PC-3 (cell line): ENCODE results near the gene EPHB1. TPM values are rescaled to one million over a fixed set of nuclear protein-coding genes. Genes with fewer than 3 reads are reported as not detected.

Source experiments
- ATAC-seq: fragments of 200-7000 bp; cut with Tn5 transposase; 2 replicates; pipeline ENCODE4 v1.9.1; 2020; ENCODE audit warnings: mild to moderate bottlenecking, moderate library complexity
- BruUV-seq: library from RNA; stranded (reverse); fragments of 400-500 nt; replicated peaks from 2 replicates; lab custom pipeline; 2021; lab: Mats Ljungman, UMichigan
- CTCF ChIA-PET: fragments of 300-600 bp; sonication (Branson Sonifier 250); formaldehyde crosslinking; loops from one replicate; lab custom pipeline; 2022; ENCODE audit warnings: antibody characterized with exemption; lab: Charles Lee
- POLR2A ChIA-PET: fragments of 300-600 bp; sonication (Branson Sonifier 250); formaldehyde crosslinking; loops from one replicate; lab custom pipeline; 2022; ENCODE audit warnings: antibody characterized with exemption; ENCODE audit not compliant: unreplicated experiment; lab: Charles Lee
- DNase-seq: peaks from one replicate; pipeline ENCODE4 v3.0.0-alpha.2; 2015
- H2AFZ ChIP-seq: fragments of 300-600 bp; sonication (generic); 2 replicates; pipeline ENCODE4 v1.6.0; 2016; ENCODE audit warnings: antibody characterized with exemption, low read length
- H3F3A ChIP-seq: fragments of 300-600 bp; sonication (generic); one replicate; pipeline ENCODE4 v1.6.0; 2017; ENCODE audit warnings: antibody characterized with exemption, low read length, control low read depth, mild to moderate bottlenecking; ENCODE audit not compliant: unreplicated experiment
- H3K27ac ChIP-seq: fragments of 300-600 bp; sonication (generic); 2 replicates; pipeline ENCODE4 v1.5.1; 2016; ENCODE audit warnings: mild to moderate bottlenecking, low read length
- H3K27me3 ChIP-seq: fragments of 300-600 bp; sonication (generic); 2 replicates; pipeline ENCODE4 v1.6.1; 2016; ENCODE audit warnings: low read length, mixed read lengths
- H3K36me3 ChIP-seq: fragments of 300-600 bp; sonication (generic); 2 replicates; pipeline ENCODE4 v1.6.1; 2016; ENCODE audit warnings: low read depth, mixed run types, low read length, mixed read lengths
- H3K4me1 ChIP-seq: fragments of 300-600 bp; sonication (generic); 2 replicates; pipeline ENCODE4 v1.5.1; 2016; ENCODE audit warnings: low read length; ENCODE audit not compliant: insufficient read depth
- H3K4me2 ChIP-seq: fragments of 300-600 bp; sonication (generic); 2 replicates; pipeline ENCODE4 v1.6.0; 2016; ENCODE audit warnings: low read length
- H3K4me3 ChIP-seq: fragments of 300-600 bp; sonication (generic); 2 replicates; pipeline ENCODE4 v1.5.1; 2016; ENCODE audit warnings: mild to moderate bottlenecking, low read length, mixed read lengths
- H3K79me2 ChIP-seq: fragments of 300-600 bp; sonication (generic); 2 replicates; pipeline ENCODE4 v1.6.1; 2017; ENCODE audit warnings: low read length, mixed read lengths
- H3K9ac ChIP-seq: fragments of 300-600 bp; sonication (generic); 2 replicates; pipeline ENCODE4 v1.6.0; 2016; ENCODE audit warnings: mild to moderate bottlenecking, low read length
- H3K9me2 ChIP-seq: fragments of 300-600 bp; sonication (generic); replicated peaks from 2 replicates; pipeline ENCODE4 v1.6.1; 2016; ENCODE audit warnings: mixed run types, low read length, mixed read lengths
- H3K9me3 ChIP-seq: fragments of 300-600 bp; sonication (generic); 2 replicates; pipeline ENCODE4 v1.6.1; 2016; ENCODE audit warnings: low read length, mixed read lengths
- H4K20me1 ChIP-seq: fragments of 300-600 bp; sonication (generic); 2 replicates; pipeline ENCODE4 v1.6.1; 2016; ENCODE audit warnings: low read length, mixed read lengths
- CTCF ChIP-seq: fragments of 300-600 bp; sonication (generic); conservative IDR thresholded peaks from 2 replicates; pipeline ENCODE4 v1.5.1; 2017; ENCODE audit warnings: antibody characterized with exemption, low read depth, mild to moderate bottlenecking, low read length
- EZH2 ChIP-seq: fragments of 300-600 bp; sonication (generic); IDR thresholded peaks from one replicate; pipeline ENCODE4 v1.6.1; 2017; ENCODE audit warnings: antibody characterized with exemption, mild to moderate bottlenecking, low read length; ENCODE audit not compliant: unreplicated experiment
- EZH2phosphoT487 ChIP-seq: fragments of 300-600 bp; sonication (generic); IDR thresholded peaks from 2 replicates; pipeline ENCODE4 v1.6.1; 2018; ENCODE audit warnings: mild to moderate bottlenecking, antibody characterized with exemption, low read length, borderline replicate concordance
- intact Hi-C: fragments of 100-400 bp; cut with micrococcal nuclease; formaldehyde crosslinking; loops from 2 replicates; pipeline ENCODE4 v1.9.0; 2023
- total RNA-seq: library from RNA; depleted of rRNA; stranded (reverse); fragments of >200 nt; gene quantifications from 2 replicates; pipeline ENCODE4 v1.2.3, GENCODE V29; 2014

The EPHB1 gene
- total RNA-seq, 1 experiment from 2014 or later: 0.69 TPM

DNA sequence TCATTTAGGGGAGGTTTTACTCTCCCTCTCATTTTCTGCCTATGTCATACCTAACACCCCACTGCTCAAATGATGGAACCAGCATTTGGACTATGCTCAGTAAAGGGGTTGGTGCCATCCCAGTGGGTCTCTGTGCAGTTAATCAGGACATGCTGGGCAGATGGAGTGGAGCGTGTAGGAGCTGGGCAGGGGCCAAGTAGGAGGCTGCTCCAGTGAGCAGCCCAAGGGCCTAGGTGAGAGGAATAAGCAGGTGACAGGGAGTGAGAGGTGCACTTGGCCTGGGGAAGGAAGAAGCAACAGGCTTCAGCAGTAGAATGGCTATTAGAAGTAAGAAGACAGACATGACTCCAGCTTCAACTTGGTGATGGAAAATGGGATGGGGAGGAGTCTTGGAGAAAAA lies 72.2 kb downstream of the EPHB1 start:
- no peak for ATAC-seq
- Histone ChIP-seq H4K20me1 (no peaks in the 10 kb centered on the region), H3K9ac (no peak overlapping the region), H3F3A (no peaks in the 10 kb centered on the region), H2AFZ (no peak overlapping the region), H3K27ac (no peak overlapping the region), H3K4me2 (no peak overlapping the region), H3K36me3 (no peaks in the 10 kb centered on the region), H3K4me1 (no peaks in the 10 kb centered on the region), H3K9me2 (no peaks in the 10 kb centered on the region), H3K4me3 (no peak overlapping the region), H3K79me2 (no peaks in the 10 kb centered on the region), H3K27me3 (no peaks in the 10 kb centered on the region; the same call in 1 of the 2 replicates), H3K9me3 (no peaks in the 10 kb centered on the region)
- CTCF ChIA-PET: no interaction called here
- intact Hi-C loops: no loop called here
- POLR2A ChIA-PET: no interaction called here
- no TSS peak for BruUV-seq
- DNase-seq: no peak
- TF ChIP-seq CTCF: no peak
- no peak for TF ChIP-seq EZH2phosphoT487
- no peak for TF ChIP-seq EZH2

DNA sequence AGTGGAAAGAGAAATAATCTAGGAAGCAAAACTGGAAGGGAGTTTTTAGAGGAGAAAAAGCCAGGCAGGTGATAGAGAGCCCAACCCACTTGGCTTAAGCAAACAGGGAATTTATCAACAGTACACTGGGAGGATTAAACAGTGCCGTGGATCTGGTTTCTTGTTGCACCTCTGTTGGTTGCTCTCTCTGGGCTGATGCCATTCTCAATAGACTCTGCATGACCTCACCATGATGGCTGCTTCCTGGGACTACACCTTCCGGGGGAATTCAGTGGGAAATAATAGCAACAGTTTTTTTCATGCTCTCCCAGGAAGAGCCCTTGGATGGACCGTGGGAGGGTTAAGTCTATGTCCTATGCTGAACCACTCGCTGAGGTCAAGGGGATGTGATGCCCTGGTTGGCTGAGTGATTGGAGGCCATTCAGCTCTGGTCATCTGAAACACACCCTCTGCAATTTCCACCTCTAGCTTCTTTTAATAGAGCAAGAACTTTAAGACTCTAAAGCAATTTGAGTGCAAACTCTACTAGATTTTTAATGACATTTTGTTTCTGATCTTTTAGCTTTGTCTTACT lies 74.2 kb downstream of the EPHB1 start:
- Histone ChIP-seq H3K4me3 (no peak overlapping the region), H3K36me3 (no peaks in the 10 kb centered on the region), H3K9me2 (no peaks in the 10 kb centered on the region), H3K9ac (no peak overlapping the region), H3K4me1 (no peaks in the 10 kb centered on the region), H4K20me1 (no peaks in the 10 kb centered on the region), H3K9me3 (no peaks in the 10 kb centered on the region), H3K27me3 (no peaks in the 10 kb centered on the region; the same call in 1 of the 2 replicates), H3K27ac (no peak overlapping the region), H3F3A (no peaks in the 10 kb centered on the region), H2AFZ (no peak overlapping the region), H3K4me2 (no peak overlapping the region), H3K79me2 (no peaks in the 10 kb centered on the region)
- intact Hi-C loops: no loop called here
- BruUV-seq: no TSS peak
- TF ChIP-seq EZH2 (no peak), EZH2phosphoT487 (no peak), CTCF (no peak)
- ChIA-PET POLR2A (no interaction called here), CTCF (no interaction called here)
- DNase-seq: no peak
- no peak for ATAC-seq

DNA sequence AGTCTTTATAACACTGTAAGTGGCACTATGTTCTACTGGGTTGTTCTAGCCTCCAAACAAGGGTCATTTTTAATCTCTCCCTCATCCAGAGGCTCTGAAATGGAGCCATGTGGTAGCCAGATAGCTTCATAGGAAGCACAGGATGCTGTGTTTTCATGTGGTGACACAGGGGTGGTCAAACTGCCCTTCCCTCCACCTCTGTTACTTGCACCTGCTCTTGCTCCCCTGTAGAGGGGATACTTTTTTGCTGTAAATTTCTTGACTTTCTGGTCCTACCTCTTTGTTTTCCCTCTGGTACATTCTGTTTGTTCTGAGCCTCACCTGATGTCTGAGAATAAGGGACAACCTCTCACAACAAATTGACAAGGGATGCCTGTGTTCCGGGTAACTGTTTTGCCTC lies 76.8 kb downstream of the EPHB1 start:
- intact Hi-C loops: no loop called here
- no peak overlapping the region for H2AFZ ChIP-seq
- H3K4me2 ChIP-seq: no peak overlapping the region
- ChIA-PET CTCF (no interaction called here), POLR2A (no interaction called here)
- BruUV-seq: no TSS peak
- H3K9me3 ChIP-seq: no peaks in the 10 kb centered on the region
- no peaks in the 10 kb centered on the region for H3K9me2 ChIP-seq
- TF ChIP-seq CTCF (no peak), EZH2 (no peak), EZH2phosphoT487 (no peak)
- no peaks in the 10 kb centered on the region for H4K20me1 ChIP-seq
- no peak overlapping the region for H3K4me3 ChIP-seq
- no peaks in the 10 kb centered on the region for H3K36me3 ChIP-seq
- no peak overlapping the region for H3K9ac ChIP-seq
- no peak for DNase-seq
- H3K27ac ChIP-seq: no peak overlapping the region
- no peaks in the 10 kb centered on the region for H3K79me2 ChIP-seq
- H3K27me3 ChIP-seq: no peaks in the 10 kb centered on the region
- no peak for ATAC-seq
- no peaks in the 10 kb centered on the region for H3F3A ChIP-seq
- no peaks in the 10 kb centered on the region for H3K4me1 ChIP-seq
